Mucosa of descending colon (tissue), 3 donors: ENCODE results near the gene CYB5R2. TPM values are rescaled to one million over a fixed set of nuclear protein-coding genes. Genes with fewer than 3 reads are reported as not detected.

Source experiments
- ATAC-seq: fragments of 200-7000 bp; cut with Tn5 transposase; one replicate; pipeline ENCODE4 v1.9.1; 2020; ENCODE audit warnings: mild to moderate bottlenecking, moderate library complexity
- DNase-seq, 3 donors: peaks; one replicate each; pipeline ENCODE4 v3.0.0-alpha.2; 2020
- H3K36me3 ChIP-seq: fragments of 200-600 bp; one replicate; pipeline ENCODE4 v1.8.0; 2021; ENCODE audit warnings: low read depth, mild to moderate bottlenecking
- H3K4me1 ChIP-seq: fragments of 200-600 bp; one replicate; pipeline ENCODE4 v1.8.0; 2021; ENCODE audit warnings: low read depth, mild to moderate bottlenecking
- H3K4me3 ChIP-seq: fragments of 200-600 bp; one replicate; pipeline ENCODE4 v1.8.0; 2021; ENCODE audit warnings: mild to moderate bottlenecking
- H3K9me3 ChIP-seq: fragments of 200-600 bp; one replicate; pipeline ENCODE4 v1.8.0; 2021; ENCODE audit warnings: mild to moderate bottlenecking
- intact Hi-C, 2 donors: fragments of 100-400 bp; cut with DNase I in 1 of 2; cut with micrococcal nuclease in 1 of 2; formaldehyde crosslinking; loops; one replicate each; pipeline versions ENCODE4 v1.11.0 to v1.11.1; 2022; cut with DNase I, micrococcal nuclease
- total RNA-seq, 3 donors: library from RNA; stranded (reverse); fragmentation: NEBNext Ultra II Directional in 2 of 3; extraction: Animal tissue kit (Norgen Biotek cat#: 25700) in 2 of 3; gene quantifications; one replicate each; pipeline versions ENCODE4 v1.2.1 to v1.2.4, GENCODE V29; 2021 to 2023
- TF ChIP-seq, protein P1 (sequence below): fragments of 200-600 bp; IDR thresholded peaks from one replicate; pipeline ENCODE4 v1.8.0; 2022; ENCODE audit warnings: antibody characterized with exemption, mild to moderate bottlenecking
- donor health status: DM: no; HTN: no; CAD: no; lungs with moderate emphysema.
- donor health status: DM: no; HTN: no; CAD: no.
- donor health status: DM: no; HTN: yes; CAD: no.

Gene CYB5R2
- total RNA-seq, 3 donors from 2014 or later, result 2.3 to 7.0 (median 6.3) TPM

DNA sequence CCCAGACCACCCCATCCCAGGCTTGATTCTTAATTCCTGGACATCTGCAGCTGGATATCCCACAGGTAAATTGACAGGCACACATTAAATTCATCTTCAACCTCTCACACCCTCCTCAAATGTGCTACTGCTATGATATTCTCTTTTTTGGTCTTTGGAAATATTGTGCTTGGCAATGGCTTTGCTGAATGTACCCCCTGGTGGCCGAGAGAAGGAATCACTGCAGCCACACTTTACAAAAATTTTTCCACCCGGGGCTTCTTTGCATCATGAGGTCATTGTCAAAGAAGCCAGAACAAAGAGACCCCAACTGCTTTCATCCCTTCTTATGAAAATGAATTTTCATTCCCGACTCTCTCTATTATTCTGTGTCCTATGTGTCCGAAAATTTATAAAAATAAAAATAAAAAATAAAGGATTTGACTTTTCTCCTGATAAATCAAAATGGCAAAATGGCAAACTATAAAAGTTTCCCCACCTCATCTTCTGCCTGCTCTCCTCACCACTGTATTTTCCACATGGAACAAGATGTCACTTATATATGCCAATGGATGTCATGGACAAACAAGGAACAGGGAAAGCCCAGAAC is 15.0 kb upstream of the CYB5R2 start:
- no peaks in the 10 kb centered on the region for H3K9me3 ChIP-seq
- TF ChIP-seq, protein P1, sequence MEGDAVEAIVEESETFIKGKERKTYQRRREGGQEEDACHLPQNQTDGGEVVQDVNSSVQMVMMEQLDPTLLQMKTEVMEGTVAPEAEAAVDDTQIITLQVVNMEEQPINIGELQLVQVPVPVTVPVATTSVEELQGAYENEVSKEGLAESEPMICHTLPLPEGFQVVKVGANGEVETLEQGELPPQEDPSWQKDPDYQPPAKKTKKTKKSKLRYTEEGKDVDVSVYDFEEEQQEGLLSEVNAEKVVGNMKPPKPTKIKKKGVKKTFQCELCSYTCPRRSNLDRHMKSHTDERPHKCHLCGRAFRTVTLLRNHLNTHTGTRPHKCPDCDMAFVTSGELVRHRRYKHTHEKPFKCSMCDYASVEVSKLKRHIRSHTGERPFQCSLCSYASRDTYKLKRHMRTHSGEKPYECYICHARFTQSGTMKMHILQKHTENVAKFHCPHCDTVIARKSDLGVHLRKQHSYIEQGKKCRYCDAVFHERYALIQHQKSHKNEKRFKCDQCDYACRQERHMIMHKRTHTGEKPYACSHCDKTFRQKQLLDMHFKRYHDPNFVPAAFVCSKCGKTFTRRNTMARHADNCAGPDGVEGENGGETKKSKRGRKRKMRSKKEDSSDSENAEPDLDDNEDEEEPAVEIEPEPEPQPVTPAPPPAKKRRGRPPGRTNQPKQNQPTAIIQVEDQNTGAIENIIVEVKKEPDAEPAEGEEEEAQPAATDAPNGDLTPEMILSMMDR, result peak; percentile 75
- intact Hi-C loops, result no loop called here
- no peaks in the 10 kb centered on the region for H3K36me3 ChIP-seq
- DNase-seq (peak in 1 of 3 donors; percentile 15), ATAC-seq (peak; percentile 50)
- no peaks in the 10 kb centered on the region for H3K4me1 ChIP-seq
- H3K4me3 ChIP-seq, result no peak overlapping the region

DNA sequence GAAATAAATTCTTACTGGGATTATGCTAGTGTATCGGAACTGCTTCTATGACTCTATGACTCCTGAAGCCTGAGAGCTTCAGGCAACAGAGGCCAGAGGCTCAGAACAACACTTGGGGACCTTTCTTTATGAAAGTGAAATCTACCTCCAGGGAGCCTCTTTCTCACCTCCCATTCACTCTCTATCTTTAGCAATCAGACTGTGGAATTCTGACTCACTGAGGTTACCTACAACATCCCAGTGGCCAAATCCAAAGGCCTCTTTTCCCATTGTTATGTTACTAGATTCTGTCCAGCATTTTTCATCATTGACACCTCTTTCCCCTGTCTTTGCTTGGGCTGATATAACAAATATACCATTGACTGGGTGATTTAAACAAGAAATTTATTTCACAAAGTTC is 14.1 kb upstream of the CYB5R2 start:
- no peaks in the 10 kb centered on the region for H3K9me3 ChIP-seq
- ATAC-seq (no peak), DNase-seq (no peak)
- TF ChIP-seq, protein P1, result no peak
- no peak overlapping the region for H3K4me3 ChIP-seq
- H3K36me3 ChIP-seq, result no peaks in the 10 kb centered on the region
- H3K4me1 ChIP-seq, result no peaks in the 10 kb centered on the region
- intact Hi-C loops, result no loop called here

DNA sequence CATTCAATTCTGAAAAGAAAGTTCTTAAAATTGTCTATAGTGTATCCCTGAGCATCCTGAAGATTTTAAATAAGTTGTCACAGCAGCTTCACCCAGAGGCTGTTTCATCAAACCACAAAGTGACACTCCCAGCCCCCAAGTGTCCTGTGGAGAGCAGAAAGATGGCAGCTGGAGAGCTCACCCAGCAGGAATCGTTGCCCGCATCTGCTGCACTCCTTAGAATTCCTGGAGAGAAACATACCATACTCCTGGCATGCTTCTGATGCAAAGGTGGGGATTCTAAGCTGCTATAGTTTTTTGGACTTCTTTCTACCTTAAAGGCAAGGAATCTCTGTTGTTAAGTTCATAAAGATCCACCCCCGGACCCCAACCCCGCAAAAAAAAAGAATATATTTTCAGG is 13.5 kb upstream of the CYB5R2 start:
- Histone ChIP-seq H3K36me3 (no peaks in the 10 kb centered on the region), H3K4me1 (no peaks in the 10 kb centered on the region), H3K4me3 (no peak overlapping the region), H3K9me3 (no peaks in the 10 kb centered on the region)
- intact Hi-C loops, result no loop called here
- ATAC-seq (no peak), DNase-seq (no peak)
- TF ChIP-seq, protein P1, result no peak

DNA sequence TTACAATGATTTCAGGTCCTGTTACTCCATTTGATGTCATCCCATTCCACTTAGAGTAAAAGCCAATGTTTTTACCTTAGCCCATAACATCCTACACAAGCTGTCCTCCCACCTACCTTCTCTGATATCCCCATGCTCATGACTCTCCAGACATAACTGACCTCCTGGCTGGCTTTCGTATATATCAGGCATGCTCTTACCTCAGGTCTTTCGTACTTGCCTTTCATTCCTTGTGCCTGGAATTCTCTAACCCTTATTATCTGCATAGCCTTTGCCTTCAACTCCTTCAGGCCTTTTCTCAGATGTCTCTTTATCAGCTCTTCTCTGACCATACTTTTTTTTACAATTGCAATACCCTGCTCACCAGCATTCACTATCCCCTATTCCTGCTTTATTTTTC is 10.3 kb upstream of the CYB5R2 start:
- no peaks in the 10 kb centered on the region for H3K9me3 ChIP-seq
- intact Hi-C loops, result no loop called here
- no peak for ATAC-seq
- DNase-seq, result no peak
- H3K36me3 ChIP-seq, result no peaks in the 10 kb centered on the region
- no peaks in the 10 kb centered on the region for H3K4me1 ChIP-seq
- TF ChIP-seq, protein P1, result no peak
- H3K4me3 ChIP-seq, result no peak overlapping the region

DNA sequence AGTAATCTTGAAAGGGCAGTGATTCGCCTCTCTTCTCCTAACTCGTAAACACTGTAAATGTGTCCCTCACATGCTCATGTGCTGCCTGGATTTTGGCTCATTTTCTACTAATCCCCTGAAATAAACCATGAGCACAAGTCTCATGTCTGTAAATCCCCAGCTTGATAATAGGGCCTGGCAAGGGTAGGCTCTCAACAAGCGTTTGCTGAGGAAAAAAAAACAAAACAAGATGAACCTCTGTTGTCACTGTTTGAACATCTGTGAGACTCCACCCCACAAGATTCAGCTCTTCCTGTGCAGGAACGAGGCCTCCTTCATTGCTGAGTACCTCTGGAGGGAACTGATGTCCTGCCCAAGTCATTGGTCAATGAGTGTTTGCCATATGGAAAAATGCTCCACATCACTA is 4.5 kb upstream of the CYB5R2 start:
- Histone ChIP-seq H3K36me3 (no peaks in the 10 kb centered on the region), H3K4me1 (peaks cover 2% of the 10 kb centered on the region), H3K9me3 (no peaks in the 10 kb centered on the region), H3K4me3 (no peak overlapping the region)
- DNase-seq (no peak), ATAC-seq (no peak)
- intact Hi-C loops, result no loop called here
- TF ChIP-seq, protein P1, result no peak

DNA sequence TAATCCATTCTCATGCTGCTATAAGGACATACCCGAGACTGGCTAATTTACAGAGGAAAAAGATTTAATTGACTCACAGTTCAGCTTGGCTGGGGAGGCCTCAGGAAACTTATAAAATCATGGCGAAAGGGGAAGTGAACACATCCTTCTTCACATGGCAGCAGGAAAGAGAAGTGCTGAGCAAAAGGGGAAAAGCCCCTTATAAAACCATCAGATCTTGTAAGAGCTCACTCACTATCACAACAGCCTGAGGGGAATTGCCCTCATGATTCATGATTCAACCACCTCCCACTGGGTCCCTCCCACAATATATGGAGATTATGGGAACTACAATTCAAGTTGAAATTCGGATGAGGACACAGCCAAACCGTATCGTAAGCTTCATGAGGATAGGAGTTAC is 3.8 kb upstream of the CYB5R2 start:
- Histone ChIP-seq H3K4me3 (no peak overlapping the region), H3K4me1 (peaks cover 5% of the 10 kb centered on the region), H3K9me3 (no peaks in the 10 kb centered on the region), H3K36me3 (no peaks in the 10 kb centered on the region)
- intact Hi-C loops, result no loop called here
- no peak for ATAC-seq
- DNase-seq, result no peak
- TF ChIP-seq, protein P1, result no peak
